ENCODE results near the gene ADORA2A. TPM values are rescaled to one million over a fixed set of nuclear protein-coding genes. Genes with fewer than 3 reads are reported as not detected.

ADORA2A gene
- total and polyA plus RNA-seq, 2 of the 13 experiments (the other 11 are each of a cell fraction or from before 2014, with no cell fraction given) = 3.3 to 5.0 TPM

GRCh38 chr22:24383061-24383460 lies 44.3 kb upstream of the ADORA2A start (continued):
- TF ChIP-seq ZNF407 (CRISPR knock-in tag; IDR thresholded peaks at IDR 0.05; ENCODE audit: not compliant biosample characterization) (no peak), SMAD3 (CRISPR knock-in tag; IDR thresholded peaks at IDR 0.05) (no peak), SATB2 (CRISPR knock-in tag; IDR thresholded peaks at IDR 0.05) (no peak)

GRCh38 chr22:24384131-24384530 lies 43.3 kb upstream of the ADORA2A start:
- POLR2A ChIA-PET = no interaction called here
- intact Hi-C loops (cut with micrococcal nuclease; ENCODE audit: unreplicated experiment) (no loop called here), in situ Hi-C loops (cut with HindIII; ENCODE audit: extremely low pct_ligation_motif_present, low pct_unique_long_range_greater_than_20kb) (no loop called here)
- Histone ChIP-seq H3K4me1 (ENCODE audit: insufficient read depth, low read length) (no peaks in the 10 kb centered on the region), H3K79me2 (ENCODE audit: insufficient read depth, low read length) (no peaks in the 10 kb centered on the region), H3K36me3 (replicated peaks in 1 of 2; ENCODE audit: control insufficient read depth in 1 of 2, insufficient read depth in 2 of 2, low read length in 2 of 2) (peaks cover 2 to 12% of the 10 kb centered on the region in 2 experiments; a peak in 3 of 5 replicates), H3K9ac (ENCODE audit: insufficient read depth, low read depth, low read length) (no peak overlapping the region), H3K4me3 (replicated peaks in 1 of 3; ENCODE audit: insufficient read depth in 1 of 3, low read depth in 2 of 3, low read length in 3 of 3) (no peak overlapping the region), H4K20me1 (ENCODE audit: insufficient read depth, low read length) (no peaks in the 10 kb centered on the region; the same call in 1 of the 2 replicates), H3K27me3 (ENCODE audit: control insufficient read depth in 1 of 2, insufficient read depth in 2 of 2, low read length in 2 of 2) (no peaks in the 10 kb centered on the region), H3K27ac (ENCODE audit: extremely low read length, insufficient read depth, low read length) (no peak overlapping the region), H2AFZ (ENCODE audit: low read length) (no peak overlapping the region), H3K9me3 (ENCODE audit: low read length) (no peaks in the 10 kb centered on the region), H3K4me2 (ENCODE audit: low read depth, low read length) (no peak overlapping the region)
- no peak for ATAC-seq
- CTCF ChIA-PET (ENCODE audit: low intra/inter-chr PET ratio, low total read pairs) = no interaction called here
- FAIRE-seq = no peak
- DNase-seq (ENCODE audit: low spot score) = no peak
- 100% methylated on average over 1 of the region's 1 CpG for WGBS (ENCODE audit: low lambda C conversion rate)
- TF ChIP-seq ZFP41 (CRISPR knock-in tag; IDR thresholded peaks at IDR 0.05; ENCODE audit: borderline replicate concordance) (no peak), ZNF546 (CRISPR knock-in tag; conservative IDR thresholded peaks at IDR 0.05) (no peak), ZNF574 (CRISPR knock-in tag; IDR thresholded peaks at IDR 0.05) (no peak)
- TF ChIP-seq, protein P1, sequence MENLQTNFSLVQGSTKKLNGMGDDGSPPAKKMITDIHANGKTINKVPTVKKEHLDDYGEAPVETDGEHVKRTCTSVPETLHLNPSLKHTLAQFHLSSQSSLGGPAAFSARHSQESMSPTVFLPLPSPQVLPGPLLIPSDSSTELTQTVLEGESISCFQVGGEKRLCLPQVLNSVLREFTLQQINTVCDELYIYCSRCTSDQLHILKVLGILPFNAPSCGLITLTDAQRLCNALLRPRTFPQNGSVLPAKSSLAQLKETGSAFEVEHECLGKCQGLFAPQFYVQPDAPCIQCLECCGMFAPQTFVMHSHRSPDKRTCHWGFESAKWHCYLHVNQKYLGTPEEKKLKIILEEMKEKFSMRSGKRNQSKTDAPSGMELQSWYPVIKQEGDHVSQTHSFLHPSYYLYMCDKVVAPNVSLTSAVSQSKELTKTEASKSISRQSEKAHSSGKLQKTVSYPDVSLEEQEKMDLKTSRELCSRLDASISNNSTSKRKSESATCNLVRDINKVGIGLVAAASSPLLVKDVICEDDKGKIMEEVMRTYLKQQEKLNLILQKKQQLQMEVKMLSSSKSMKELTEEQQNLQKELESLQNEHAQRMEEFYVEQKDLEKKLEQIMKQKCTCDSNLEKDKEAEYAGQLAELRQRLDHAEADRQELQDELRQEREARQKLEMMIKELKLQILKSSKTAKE (CRISPR knock-in tag; IDR thresholded peaks at IDR 0.05; ENCODE audit: borderline replicate concordance) = no peak
- TF ChIP-seq, protein P2, sequence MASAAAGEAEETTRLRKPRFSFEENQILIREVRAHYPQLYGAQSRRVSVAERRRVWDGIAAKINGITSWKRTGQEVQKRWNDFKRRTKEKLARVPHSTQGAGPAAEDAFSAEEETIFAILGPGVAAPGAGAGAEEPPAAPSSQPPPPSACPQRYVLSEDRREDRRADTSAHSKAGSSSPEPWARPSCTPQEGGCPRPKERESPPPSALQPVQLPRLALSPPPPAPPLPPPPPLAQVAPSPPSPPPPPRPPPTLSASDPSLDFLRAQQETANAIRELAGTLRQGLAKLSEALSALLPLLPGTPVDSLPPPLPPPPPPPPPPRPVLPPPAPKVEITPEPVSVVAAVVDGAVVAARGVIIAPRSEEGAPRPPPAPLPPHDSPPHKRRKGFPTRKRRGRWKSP (CRISPR knock-in tag; IDR thresholded peaks at IDR 0.05) = no peak
- no TSS peak for BruUV-seq (replicated peaks)

Measured in HepG2 (cell line).